PC-9 (cell line): ENCODE results near the gene KIDINS220.

Experiments
- CTCF ChIP-seq: fragments of 200-600 bp; sonication (generic); conservative IDR thresholded peaks from 2 replicates; pipeline ENCODE4 v1.6.1; 2017; ENCODE audit warnings: mixed run types, antibody characterized with exemption, mild to moderate bottlenecking, moderate library complexity
- EZH2 ChIP-seq: fragments of 200-600 bp; sonication (generic); IDR thresholded peaks from 2 replicates; pipeline ENCODE4 v1.8.0; 2017; ENCODE audit warnings: antibody characterized with exemption, low read depth

- no peak for TF ChIP-seq CTCF
- TF ChIP-seq EZH2: no peak
These were observed 4.5 kb upstream of the KIDINS220 start for GRCh38 chr2:8841932-8842331.
